Bronchial epithelial cell (primary cell): ENCODE data around the gene RIPPLY3. TPM values are rescaled to one million over a fixed set of nuclear protein-coding genes. Genes with fewer than 3 reads are reported as not detected.
A peak's percentile ranks its signal among the peaks of the same experiment; 100 is the strongest.

Source experiments
- DNase-seq: peaks from one replicate; pipeline ENCODE4 v3.0.0-alpha.2; 2010; ENCODE audit warnings: low read depth
- FAIRE-seq: peaks from 2 replicates; lab custom pipeline; 2011; peaks lifted over from hg19 to GRCh38; lab: Jason Lieb, UNC
- H3K27me3 ChIP-seq: 2 replicates; pipeline ENCODE4 v1.5.1; 2011; ENCODE audit warnings: low read length; ENCODE audit not compliant: control insufficient read depth, insufficient read depth
- H3K36me3 ChIP-seq: 2 replicates; pipeline ENCODE4 v1.5.1; 2011; ENCODE audit warnings: low read length; ENCODE audit not compliant: control insufficient read depth, insufficient read depth
- H3K4me3 ChIP-seq: 2 replicates; pipeline ENCODE4 v1.5.1; 2011; ENCODE audit warnings: mild to moderate bottlenecking, low read depth, low read length, control low read depth
- CTCF ChIP-seq: IDR thresholded peaks from 2 replicates; pipeline ENCODE4 v1.5.1; 2011; ENCODE audit warnings: mild to moderate bottlenecking, moderate library complexity, low read length, control low read depth, inconsistent platforms; ENCODE audit not compliant: insufficient read depth, severe bottlenecking
- total RNA-seq: library from RNA; depleted of rRNA; stranded (reverse); fragments of >200 nt; gene quantifications from 2 replicates; pipeline ENCODE4 v1.2.1, GENCODE V29; 2014

Gene RIPPLY3
- total RNA-seq, 1 donor from 2014 or later, result under 0.01 TPM

DNA sequence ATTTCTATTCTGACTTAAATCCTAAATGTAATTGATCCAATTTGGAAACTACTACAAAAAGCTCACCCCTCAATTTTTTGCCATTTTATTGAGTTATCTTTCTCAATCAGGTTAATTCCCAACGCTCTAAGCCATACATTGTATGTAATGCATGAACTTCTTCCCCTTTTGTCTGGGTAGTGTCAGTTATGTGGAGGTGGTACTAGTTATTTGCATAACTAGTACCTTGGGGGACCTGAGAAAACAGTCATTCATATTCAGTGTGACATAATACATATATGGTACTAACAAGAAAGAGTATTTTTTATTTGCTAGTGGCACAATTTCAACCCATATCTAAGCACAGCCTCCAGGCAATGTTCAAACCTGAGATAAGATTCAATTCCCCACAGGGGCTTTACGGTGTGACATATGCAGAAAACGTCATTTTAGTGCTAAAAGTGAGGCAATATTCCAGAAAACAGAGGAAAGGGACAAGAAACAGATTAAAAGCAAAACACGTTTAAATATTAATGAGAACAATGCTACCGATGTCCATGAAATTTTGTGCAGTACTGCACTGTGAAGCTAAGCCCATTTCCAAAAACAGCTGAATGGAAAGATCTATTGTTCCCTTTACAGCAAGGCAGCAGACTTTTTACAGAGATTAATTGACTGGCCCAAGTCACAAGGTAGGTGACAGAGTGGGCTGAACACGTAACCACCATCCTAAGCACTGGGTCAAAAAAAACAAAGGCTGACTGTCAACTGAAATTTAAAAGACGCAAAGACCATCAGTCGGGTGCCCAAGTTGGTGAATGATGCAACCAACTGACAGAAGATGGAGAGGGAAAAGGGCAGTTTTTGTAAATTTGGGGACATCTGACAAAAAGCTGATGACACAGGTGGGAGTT lies 41.4 kb upstream of the RIPPLY3 start:
- no peak for TF ChIP-seq CTCF
- no peak for DNase-seq
- H3K4me3 ChIP-seq, result peak overlapping the region; percentile 76
- peaks cover 1% of the 10 kb centered on the region for H3K36me3 ChIP-seq
- H3K27me3 ChIP-seq, result no peaks in the 10 kb centered on the region
- FAIRE-seq, result no peak

DNA sequence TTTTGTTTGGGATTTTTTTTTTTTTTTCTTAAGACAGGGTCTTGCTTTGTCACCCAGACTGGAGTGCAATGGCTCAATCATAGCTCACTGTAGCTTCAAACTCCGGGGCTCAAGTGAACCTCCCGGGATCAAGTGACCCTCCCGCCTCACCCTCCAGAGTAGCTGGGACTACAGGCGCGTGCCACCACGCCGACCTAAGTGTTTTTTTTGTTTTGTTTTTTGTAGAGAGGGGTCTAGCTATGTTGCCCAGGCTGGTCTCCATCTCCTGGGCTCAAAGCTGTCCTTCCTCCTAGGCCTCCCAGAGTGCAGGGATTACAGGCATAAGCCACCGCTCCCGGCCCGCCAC lies 40.8 kb upstream of the RIPPLY3 start:
- no peak for FAIRE-seq
- Histone ChIP-seq H3K4me3 (peak overlapping the region; percentile 76), H3K27me3 (no peaks in the 10 kb centered on the region), H3K36me3 (peaks cover under 1% of the 10 kb centered on the region)
- DNase-seq, result no peak
- TF ChIP-seq CTCF, result no peak

DNA sequence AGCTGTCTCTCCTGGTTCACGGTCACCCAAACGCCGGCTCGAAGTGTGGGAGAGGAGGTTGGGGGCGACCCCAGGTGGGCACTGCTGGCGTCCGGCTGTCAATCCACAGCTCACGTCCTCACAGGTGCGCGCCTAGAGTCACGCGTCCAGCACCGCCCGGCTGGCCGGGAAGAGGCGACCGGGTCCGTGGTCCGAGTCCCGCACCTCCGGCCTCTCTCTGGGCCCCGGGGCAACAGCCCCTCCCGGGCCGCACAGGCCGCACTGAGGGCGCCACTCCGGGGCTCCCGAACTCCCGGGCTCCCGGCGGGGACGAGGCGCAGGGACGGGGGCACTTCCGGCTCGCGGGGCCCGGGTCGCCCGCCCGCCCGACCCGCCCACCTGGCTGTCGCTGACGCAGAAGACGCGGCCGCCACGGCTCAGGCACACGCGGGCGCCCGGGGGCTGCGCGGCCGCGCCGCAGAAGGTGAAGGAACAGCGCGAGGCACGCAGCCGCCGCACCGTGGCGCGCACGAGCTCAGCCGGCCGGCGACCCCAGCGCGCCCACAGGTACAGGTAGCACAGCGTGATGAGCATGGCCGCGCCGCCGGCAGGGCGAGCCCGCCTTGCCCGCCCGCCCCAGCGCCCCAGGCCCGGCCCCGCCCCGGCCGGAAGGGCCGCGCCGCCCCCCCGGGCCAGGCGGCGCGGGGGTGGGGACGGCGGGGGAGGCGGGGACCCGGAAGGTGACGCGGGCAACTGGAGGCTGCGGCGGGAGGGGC lies 40.3 kb upstream of the RIPPLY3 start, which contains the start of gene HLCS:
Gene HLCS (minus strand): TSS at position 604 of the 755 bp plus-strand sequence. CDS start 31 bp downstream, at position 573.
- DNase-seq (peak; percentile 33), FAIRE-seq (no peak)
- peak within 1 kb of the TSS; percentile 76 for H3K4me3 ChIP-seq

GRCh38 chr21:36966821-36967768 lies 39.4 kb upstream of the RIPPLY3 start:
- peak; percentile 47 for FAIRE-seq
- DNase-seq, result no peak
- Histone ChIP-seq H3K36me3 (no peaks in the 10 kb centered on the region), H3K4me3 (peak overlapping the region; percentile 76), H3K27me3 (no peaks in the 10 kb centered on the region)
- TF ChIP-seq CTCF, result no peak

More for the DNA sequence above, 40.3 kb upstream of the RIPPLY3 start, which contains the start of gene HLCS:
- Histone ChIP-seq H3K36me3 (no peaks in the 10 kb centered on the region), H3K27me3 (no peaks in the 10 kb centered on the region)
- TF ChIP-seq CTCF, result peak; percentile 54

- DNase-seq (no peak), FAIRE-seq (no peak)
- TF ChIP-seq CTCF, result no peak
- no peaks in the 10 kb centered on the region for H3K27me3 ChIP-seq
- no peaks in the 10 kb centered on the region for H3K36me3 ChIP-seq
- H3K4me3 ChIP-seq, result no peak overlapping the region
These were observed 38.1 kb upstream of the RIPPLY3 start for GRCh38 chr21:36968414-36968813.
